HG02884 (cell line): ENCODE results near the gene ALDOA.

Experiments used
- ATAC-seq: cut with Tn5 transposase; IDR thresholded peaks from one replicate; pipeline ENCODE4 v1.9.1; 2021; ENCODE audit warnings: mild to moderate bottlenecking, moderate library complexity; ENCODE audit not compliant: unreplicated experiment

Gene ALDOA

GRCh38 chr16:30068750-30069610, 3.4 kb downstream of the ALDOA start:
- ATAC-seq, result no peak

- no peak for ATAC-seq
Measured at GRCh38 chr16:30069611-30070462, 4.3 kb downstream of the ALDOA start.

- ATAC-seq, result no peak
Measured at GRCh38 chr16:30070490-30070889, 4.9 kb downstream of the ALDOA start.

- no peak for ATAC-seq
Measured at GRCh38 chr16:30075503-30076275, 10.1 kb downstream of the ALDOA start, which contains the start of gene PPP4C. Gene PPP4C, plus strand, starts transcription at chr16:30075994. Its CDS starts 384 bp downstream, at chr16:30076378.

- no peak for ATAC-seq
Measured at GRCh38 chr16:30076276-30076791, 10.8 kb downstream of the ALDOA start.

DNA sequence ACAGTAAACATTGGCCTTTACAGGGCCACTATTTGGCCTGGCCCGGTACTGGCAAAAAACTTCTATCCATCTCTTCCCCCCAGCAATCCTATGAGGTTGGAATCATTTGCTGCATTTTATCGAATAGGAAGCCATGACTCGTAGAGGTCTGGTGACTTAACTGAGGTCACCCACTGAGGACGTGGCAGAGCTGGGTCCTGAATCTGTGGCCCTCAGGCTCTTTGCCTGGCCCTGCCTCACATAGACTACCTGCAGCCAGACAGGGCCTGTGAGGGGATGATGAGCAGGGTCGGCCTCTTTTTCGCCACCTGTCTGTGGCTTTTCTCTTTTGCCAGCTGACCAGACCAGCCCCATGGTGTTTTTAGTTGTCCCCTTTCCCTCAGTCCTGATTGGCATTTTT, 12.1 kb downstream of the ALDOA start:
- no peak for ATAC-seq

DNA sequence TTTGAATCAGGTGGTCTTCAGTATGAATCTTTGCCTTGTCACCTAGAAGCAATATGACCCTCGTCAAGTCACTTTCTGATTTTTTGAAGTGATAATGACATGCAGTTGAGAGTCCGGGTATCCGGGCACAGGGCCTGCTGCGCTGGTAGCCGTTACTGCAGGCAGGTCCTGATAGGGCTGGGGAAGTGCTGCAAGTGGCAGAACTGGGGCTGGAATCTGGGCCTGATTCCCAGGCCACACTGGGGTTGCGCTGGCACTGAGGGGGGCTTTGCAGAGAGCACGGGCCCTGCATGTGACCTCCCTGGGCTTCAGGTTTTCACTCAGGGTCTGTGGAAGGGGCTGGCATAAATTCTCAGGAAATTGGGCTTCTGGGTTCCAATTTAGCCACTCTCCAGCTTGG, 13.2 kb downstream of the ALDOA start:
- no peak for ATAC-seq

DNA sequence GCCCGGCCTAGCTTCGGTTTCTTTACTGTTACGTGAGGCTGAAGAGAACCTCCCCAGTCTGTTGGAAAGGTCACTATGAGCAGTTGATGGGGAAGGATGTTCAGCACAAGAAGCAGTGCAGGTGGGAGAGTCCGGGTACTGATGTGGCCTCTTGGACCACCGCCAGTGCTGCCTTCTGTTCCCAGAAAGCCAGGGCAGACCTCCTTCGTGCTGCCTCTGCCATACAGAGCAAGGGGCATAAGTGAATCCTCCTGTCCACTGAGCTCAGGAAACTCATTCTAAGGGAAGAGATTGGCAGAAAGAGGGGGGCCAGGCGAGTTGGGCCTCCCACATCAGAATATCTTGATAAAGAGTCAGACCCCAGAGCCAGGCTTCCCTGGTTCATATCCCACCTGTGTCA, 13.9 kb downstream of the ALDOA start:
- ATAC-seq, result no peak

- no peak for ATAC-seq
Measured at GRCh38 chr16:30082545-30083090, 17.1 kb downstream of the ALDOA start.

DNA sequence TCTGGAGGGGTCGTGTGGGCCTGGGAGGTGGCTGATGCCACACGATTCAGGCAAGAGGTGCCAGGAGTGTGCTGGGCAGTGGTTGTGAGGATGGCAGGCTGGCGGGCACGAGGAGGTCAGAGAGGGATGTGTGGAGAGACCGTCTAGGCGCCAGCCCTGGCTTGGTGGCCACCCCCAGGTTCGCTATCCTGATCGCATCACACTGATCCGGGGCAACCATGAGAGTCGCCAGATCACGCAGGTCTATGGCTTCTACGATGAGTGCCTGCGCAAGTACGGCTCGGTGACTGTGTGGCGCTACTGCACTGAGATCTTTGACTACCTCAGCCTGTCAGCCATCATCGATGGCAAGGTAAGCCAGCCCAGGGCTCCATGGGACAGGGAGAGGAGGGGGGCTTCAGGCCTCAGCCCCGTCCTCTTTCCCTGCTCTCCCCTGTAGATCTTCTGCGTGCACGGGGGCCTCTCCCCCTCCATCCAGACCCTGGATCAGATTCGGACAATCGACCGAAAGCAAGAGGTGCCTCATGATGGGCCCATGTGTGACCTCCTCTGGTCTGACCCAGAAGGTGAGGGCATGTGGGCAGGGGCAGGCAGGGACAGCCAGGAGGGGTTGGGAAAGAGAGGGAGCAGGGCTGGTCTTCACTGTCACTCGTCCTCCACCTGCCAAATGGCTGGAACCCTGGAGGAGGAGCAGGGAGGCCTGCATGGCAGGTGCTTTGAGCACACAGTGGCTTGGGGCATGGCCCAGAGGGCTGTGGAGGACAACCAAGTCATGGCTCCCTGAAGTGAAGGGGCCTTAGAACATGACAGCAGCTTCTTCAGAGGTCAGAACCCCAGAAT, 17.9 kb downstream of the ALDOA start:
- ATAC-seq, result no peak

DNA sequence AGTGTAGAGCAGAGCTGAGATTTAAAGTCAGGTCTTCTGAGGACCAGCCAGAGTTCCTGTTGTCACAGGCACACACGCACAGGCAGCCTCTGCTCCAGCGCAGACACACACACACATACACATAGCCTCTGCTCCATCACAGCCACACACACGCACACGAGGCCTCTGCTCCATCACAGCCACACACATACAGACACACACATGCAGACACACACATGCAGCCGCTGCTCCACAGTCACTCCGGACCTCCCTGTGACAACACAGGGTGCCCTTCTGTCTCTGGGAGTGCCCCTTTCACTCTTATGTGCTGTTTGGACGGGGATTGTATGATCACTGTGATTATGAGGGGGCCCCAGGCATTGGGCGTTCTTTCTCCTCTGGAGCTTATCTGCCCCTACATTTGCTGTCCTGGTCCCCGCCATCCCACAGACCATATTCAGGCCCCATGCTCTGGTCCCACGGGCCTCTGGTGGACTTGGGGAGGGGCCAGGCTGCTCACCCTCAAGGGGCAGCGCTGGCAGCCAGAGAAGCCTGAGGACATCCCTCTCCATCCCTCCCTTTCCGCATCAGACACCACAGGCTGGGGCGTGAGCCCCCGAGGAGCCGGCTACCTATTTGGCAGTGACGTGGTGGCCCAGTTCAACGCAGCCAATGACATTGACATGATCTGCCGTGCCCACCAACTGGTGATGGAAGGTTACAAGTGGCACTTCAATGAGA, 18.7 kb downstream of the ALDOA start:
- ATAC-seq, result no peak

DNA sequence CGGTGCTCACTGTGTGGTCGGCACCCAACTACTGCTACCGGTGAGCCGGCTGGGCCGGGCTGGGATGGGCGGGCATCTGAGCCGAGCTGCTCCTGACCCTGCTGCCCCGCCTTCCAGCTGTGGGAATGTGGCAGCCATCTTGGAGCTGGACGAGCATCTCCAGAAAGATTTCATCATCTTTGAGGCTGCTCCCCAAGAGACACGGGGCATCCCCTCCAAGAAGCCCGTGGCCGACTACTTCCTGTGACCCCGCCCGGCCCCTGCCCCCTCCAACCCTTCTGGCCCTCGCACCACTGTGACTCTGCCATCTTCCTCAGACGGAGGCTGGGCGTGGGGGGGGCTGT, 19.2 kb downstream of the ALDOA start:
- no peak for ATAC-seq

DNA sequence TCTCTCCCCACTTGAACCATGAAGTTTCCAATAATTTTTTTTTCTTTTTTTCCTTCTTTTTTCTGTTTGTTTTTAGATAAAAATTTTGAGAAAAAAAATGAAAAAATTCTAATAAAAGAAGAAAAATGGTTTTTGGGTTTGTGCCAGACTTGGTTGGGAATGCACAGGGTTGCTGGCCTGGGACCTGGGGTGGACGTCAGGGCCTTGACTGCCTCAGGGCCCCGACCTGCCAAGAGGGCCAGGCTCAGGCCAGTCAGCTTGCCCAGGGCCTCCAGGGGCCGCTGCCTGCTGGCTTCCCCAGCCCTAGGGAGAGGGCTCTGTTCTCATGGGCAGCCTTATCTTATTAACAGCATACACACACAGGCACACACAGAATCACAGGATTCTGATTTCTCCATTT, 19.7 kb downstream of the ALDOA start:
- no peak for ATAC-seq

DNA sequence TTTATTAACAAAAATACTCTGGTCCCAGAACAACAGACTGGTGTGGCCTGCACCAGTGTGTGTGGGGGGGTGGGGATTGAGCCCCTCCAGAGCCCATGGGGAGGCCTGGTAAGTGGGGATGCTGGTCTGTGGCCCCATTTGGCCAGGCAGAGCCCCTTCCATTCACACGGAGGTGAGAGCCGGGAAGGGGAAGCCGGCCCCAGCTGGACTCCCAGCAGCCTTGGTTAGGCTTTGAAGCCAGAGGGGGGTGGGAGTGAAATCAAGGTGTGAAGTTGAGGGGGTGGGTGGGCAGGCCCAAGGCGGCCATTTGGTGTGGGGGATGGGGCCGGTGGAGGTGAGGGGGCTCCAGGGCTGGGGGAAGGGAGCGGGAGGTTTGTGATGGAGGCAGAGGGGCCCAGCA, 20.3 kb downstream of the ALDOA start:
- ATAC-seq, result no peak

GRCh38 chr16:30086291-30087140, 21.0 kb downstream of the ALDOA start:
- no peak for ATAC-seq

DNA sequence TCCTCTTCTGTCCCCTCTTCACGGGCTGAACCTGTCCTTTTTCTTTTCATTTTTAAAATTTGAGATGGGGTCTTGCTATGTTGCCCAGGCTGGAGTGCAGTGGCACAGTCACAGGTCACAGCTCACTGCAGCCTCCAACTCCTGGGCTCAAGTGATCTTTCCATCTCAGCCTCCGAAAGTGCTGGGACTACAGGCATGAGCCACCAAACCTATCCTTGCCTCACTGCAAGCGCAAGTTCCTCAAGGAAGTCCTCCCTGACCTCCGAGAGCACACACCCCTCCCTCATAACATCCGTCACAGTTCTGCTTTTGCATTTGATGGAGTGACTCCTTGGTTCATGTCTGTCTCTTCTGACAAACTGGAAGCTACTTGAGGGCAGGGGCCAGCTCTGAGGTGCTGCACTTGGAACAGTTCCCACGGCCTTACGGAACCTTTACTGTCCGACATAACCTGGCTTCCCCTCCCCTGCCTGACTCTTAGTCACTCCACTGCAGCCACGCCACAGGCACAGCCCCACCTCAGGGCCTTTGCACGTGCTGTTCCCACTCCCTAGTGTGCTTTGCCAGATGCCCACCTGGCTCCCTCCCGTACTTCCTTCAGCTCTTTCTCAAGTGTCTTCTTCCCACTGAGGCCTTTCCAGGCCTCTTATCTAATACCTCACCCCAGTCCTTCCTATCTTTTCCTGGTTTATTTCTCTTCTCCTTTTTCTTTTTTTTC, 21.8 kb downstream of the ALDOA start:
- ATAC-seq, result no peak

- no peak for ATAC-seq
Measured at GRCh38 chr16:30088237-30088831, 22.8 kb downstream of the ALDOA start.
